ENCODE measurements around the gene EIF2AK2. TPM values are rescaled to one million over a fixed set of nuclear protein-coding genes. Genes with fewer than 3 reads are reported as not detected.
"Not testable (repeated sequence)": the region's sequence is repeated elsewhere in the genome, so short reads cannot be mapped to it uniquely, and the experiment has no call there.

The EIF2AK2 gene
- total RNA-seq (10 to 100 TPM; 15.7 to 23.7 TPM), polyA plus RNA-seq (ENCODE audit: insufficient read depth, low read depth, low replicate concordance) (8.5 TPM)
- long read RNA-seq, donor 1, full-length matches to known transcripts, result 3 of 3 reads
- long read RNA-seq, donor 1, partial matches to known transcripts, result 0 of 3 reads
- long read RNA-seq, donor 1, other reads (novel, unspliced or antisense), result 0 of 3 reads
- long read RNA-seq, donor 2, partial matches to known transcripts, result 0 of 3 reads
- long read RNA-seq, donor 2, other reads (novel, unspliced or antisense), result 0 of 3 reads

DNA sequence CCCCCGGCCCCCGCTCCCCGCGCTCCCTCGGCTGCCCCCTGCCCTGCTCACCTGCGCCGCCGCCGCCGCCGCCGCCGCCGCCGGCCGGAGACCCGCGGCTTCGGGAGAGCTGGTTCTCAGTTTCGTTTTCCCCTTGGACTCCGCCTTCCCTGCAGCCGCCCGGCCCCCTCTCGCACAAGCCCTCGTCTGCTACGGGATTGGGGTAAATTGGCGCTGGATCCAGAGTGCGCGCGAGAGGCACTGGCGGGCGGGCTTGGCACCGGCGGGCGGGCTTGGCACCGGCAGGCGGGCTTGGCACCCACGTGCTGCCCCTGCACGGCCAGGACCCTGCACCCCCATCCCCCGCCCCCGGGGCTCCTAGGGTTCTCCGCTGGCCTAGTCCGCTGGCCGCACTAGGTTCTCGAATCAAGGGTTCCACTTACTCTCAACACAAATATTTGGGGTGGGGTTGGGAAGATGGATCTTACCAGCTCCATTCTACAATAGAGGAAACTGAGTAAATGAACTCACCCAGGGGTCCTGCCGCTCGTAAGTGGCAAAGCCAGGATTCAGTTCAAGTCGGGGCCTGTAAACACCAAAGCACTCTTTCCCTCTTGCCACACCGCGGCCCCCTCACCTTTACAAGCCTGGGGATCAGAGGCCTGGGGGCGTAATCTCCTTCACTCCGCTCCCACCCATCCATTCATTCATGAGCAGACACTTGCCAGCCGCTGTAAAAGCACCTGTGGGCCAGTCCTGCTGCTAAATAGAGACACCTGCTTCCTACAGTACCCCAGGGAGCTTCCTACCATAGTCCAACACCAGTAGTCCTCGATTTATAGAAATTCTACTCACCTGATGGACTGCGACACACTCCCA, at the start of gene EIF2AK2:
Gene EIF2AK2, minus strand, starts transcription at position 124 of the 858 bp plus-strand sequence. CDS start 9,174 bp downstream, outside the sequence.
- WGBS, 2 donors, result 5 to 27% methylated on average over 7 to 55 of the region's 55 CpGs
- Histone ChIP-seq H3K27me3 (no peaks in the 10 kb centered on the region), H3K36me3 (ENCODE audit: low read depth, missing control alignments) (no peaks in the 10 kb centered on the region), H3K27ac (peak within 1 kb of the TSS; percentile 76 to 92), H3K9me3 (no peaks in the 10 kb centered on the region), H3K4me1 (peaks cover 11% of the 10 kb centered on the region), H3K4me3 (peak within 1 kb of the TSS; percentile 83 to 85)
- intact Hi-C loops (cut with DNase I; ENCODE audit: low total_unique reads), result no loop called here
- TF ChIP-seq POLR2A (IDR thresholded peaks at IDR 0.05), result no peak
- TF ChIP-seq, protein P1, sequence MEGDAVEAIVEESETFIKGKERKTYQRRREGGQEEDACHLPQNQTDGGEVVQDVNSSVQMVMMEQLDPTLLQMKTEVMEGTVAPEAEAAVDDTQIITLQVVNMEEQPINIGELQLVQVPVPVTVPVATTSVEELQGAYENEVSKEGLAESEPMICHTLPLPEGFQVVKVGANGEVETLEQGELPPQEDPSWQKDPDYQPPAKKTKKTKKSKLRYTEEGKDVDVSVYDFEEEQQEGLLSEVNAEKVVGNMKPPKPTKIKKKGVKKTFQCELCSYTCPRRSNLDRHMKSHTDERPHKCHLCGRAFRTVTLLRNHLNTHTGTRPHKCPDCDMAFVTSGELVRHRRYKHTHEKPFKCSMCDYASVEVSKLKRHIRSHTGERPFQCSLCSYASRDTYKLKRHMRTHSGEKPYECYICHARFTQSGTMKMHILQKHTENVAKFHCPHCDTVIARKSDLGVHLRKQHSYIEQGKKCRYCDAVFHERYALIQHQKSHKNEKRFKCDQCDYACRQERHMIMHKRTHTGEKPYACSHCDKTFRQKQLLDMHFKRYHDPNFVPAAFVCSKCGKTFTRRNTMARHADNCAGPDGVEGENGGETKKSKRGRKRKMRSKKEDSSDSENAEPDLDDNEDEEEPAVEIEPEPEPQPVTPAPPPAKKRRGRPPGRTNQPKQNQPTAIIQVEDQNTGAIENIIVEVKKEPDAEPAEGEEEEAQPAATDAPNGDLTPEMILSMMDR (IDR thresholded peaks at IDR 0.05), result no peak
- DNase-seq, result peak; percentile 81

DNA sequence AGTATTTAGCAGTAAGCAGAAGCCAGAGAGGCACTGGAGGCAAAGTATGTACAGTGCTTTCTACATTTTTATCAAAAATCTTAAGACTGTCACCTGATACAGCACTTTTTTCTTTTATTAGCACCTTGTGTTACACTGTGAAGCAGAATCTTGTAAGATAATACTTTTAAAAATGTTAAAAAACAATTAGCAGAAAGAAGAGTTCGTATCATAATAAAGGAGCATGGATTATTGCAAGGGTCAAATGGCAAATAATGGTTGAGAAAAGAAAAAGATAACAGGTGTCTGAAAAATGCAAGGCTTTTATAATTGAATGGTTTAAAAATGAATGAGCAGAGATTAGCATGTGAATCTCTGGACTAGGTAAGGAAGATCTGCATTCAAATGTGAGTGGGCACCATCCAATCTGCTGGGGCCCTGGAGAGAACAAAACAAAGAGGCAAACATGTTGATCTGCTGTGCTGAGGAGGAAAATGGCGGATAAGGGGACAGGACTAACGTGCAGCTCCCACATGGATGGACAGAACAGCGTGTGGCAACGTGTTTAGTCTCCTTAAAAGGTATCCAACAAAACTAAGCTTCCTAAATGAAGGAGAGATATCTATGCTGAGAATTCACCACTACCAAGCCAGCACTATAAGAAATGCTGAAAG, 49.0 kb upstream of the EIF2AK2 start:
- Histone ChIP-seq H3K36me3 (ENCODE audit: low read depth, missing control alignments) (no peaks in the 10 kb centered on the region), H3K4me3 (no peak overlapping the region), H3K27ac (no peak overlapping the region), H3K9me3 (no peaks in the 10 kb centered on the region), H3K27me3 (no peaks in the 10 kb centered on the region), H3K4me1 (no peaks in the 10 kb centered on the region)
- DNase-seq, result no peak
- no peak for TF ChIP-seq POLR2A (IDR thresholded peaks at IDR 0.05)
- TF ChIP-seq, protein P1 (IDR thresholded peaks at IDR 0.05), result no peak
- 89 to 90% methylated on average over 5 of the region's 5 CpGs for WGBS, 2 donors
- intact Hi-C loops (cut with DNase I; ENCODE audit: low total_unique reads), result no loop called here

DNA sequence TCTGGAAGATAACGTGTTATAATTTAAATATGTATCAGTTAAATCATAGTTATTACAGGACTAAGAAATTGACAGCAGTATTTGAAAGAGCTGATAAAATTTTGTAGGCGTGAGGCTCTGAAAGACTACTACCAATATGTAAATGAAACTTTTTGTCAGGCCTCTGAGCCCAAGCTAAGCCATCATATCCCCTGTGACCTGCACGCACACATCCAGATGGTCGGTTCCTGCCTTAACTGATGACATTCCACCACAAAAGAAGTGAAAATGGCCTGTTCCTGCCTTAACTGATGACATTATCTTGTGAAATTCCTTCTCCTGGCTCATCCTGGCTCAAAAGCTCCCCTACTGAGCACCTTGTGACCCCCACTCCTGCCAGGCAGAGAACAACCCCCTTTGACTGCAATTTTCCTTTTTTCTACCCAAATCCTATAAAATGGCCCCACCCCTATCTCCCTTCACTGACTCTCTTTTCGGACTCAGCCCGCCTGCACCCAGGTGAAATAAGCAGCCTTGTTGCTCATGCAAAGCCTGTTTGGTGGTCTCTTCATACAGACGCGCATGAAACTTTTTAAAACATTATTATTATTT, 48.4 kb upstream of the EIF2AK2 start:
- H3K27me3 ChIP-seq; H3K27ac ChIP-seq; H3K4me3 ChIP-seq; H3K9me3 ChIP-seq; DNase-seq; H3K36me3 ChIP-seq (ENCODE audit: low read depth, missing control alignments); H3K4me1 ChIP-seq; intact Hi-C loops (cut with DNase I; ENCODE audit: low total_unique reads): not testable (repeated sequence)
- 81 to 93% methylated on average over 8 of the region's 8 CpGs for WGBS, 2 donors

DNA sequence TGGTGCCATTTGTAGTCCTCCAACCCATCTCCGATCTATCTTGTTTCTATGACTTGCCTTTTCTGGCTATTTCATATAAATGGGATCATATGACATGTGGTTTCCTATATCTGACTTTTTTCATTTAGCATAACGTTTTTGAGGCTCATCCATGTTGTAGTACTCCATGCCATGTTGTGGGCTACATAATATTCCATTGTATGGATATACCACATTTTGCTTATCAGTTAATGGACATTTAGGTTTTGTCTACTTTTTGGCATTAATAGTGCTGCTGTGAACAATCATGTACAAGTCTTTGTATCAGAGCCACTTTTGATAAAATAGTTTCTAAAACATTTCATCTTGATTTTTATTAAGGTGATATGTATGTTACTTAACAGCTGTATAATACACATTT, 46.9 kb upstream of the EIF2AK2 start:
- Histone ChIP-seq H3K4me1 (no peaks in the 10 kb centered on the region), H3K4me3 (no peak overlapping the region), H3K27me3 (no peaks in the 10 kb centered on the region), H3K36me3 (ENCODE audit: low read depth, missing control alignments) (no peaks in the 10 kb centered on the region), H3K9me3 (no peaks in the 10 kb centered on the region), H3K27ac (no peak overlapping the region)
- no peak for DNase-seq
- WGBS, 2 donors, result 90 to 95% methylated on average over 2 of the region's 2 CpGs
- no peak for TF ChIP-seq POLR2A (IDR thresholded peaks at IDR 0.05)
- TF ChIP-seq, protein P1 (IDR thresholded peaks at IDR 0.05), result no peak
- intact Hi-C loops (cut with DNase I; ENCODE audit: low total_unique reads), result no loop called here

DNA sequence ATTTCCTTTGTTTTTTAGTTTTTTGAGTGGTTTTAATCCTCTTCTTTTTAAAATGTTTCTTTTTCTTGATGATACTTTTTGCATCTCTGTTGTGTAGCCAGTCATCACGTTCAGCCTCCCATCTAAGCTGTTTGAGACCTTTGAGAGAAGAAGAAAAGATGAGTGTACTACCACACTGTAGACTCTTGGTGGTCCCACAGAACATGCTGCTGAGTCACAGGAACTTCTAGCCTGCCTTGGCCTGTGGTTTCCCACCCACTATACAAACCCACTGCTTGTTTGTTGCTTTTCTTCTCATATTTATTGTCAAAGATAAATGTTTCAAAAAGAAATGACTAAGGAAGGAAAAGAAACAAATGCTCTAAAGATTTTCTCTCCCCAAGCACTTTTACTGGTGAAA, 45.0 kb upstream of the EIF2AK2 start:
- H3K9me3 ChIP-seq, result no peaks in the 10 kb centered on the region
- no peak for DNase-seq
- H3K36me3 ChIP-seq (ENCODE audit: low read depth, missing control alignments), result no peaks in the 10 kb centered on the region

More for the DNA sequence above, 45.0 kb upstream of the EIF2AK2 start:
- intact Hi-C loops (cut with DNase I; ENCODE audit: low total_unique reads), result no loop called here
- no peak overlapping the region for H3K4me3 ChIP-seq
- H3K4me1 ChIP-seq, result peaks cover 8% of the 10 kb centered on the region
- H3K27ac ChIP-seq, result no peak overlapping the region
- WGBS, 2 donors, result 53 to 64% methylated on average over 1 of the region's 1 CpG
- no peaks in the 10 kb centered on the region for H3K27me3 ChIP-seq
- TF ChIP-seq POLR2A (IDR thresholded peaks at IDR 0.05), result no peak
- TF ChIP-seq, protein P1 (IDR thresholded peaks at IDR 0.05), result no peak
